ENCODE data around the gene ZNF665. TPM values are rescaled to one million over a fixed set of nuclear protein-coding genes. Genes with fewer than 3 reads are reported as not detected.

Gene ZNF665
- total and polyA plus RNA-seq, 2 donors (not counting 1 experiment from before 2014, with no cell fraction given), result 3.1 to 6.3 TPM

GRCh38 chr19:53123400-53123799 is 69.8 kb downstream of the ZNF665 start:
- no peaks in the 10 kb centered on the region for H3K27me3 ChIP-seq (ENCODE audit: control insufficient read depth, insufficient read depth, low read length)
- no peaks in the 10 kb centered on the region for H3K79me2 ChIP-seq (ENCODE audit: control insufficient read depth, insufficient read depth, low read length)
- H3K4me3 ChIP-seq (replicated peaks in 1 of 4; ENCODE audit: control extremely low read depth in 1 of 4, insufficient read depth in 1 of 4, low read depth in 3 of 4, low read length in 4 of 4), result no peak overlapping the region
- no peak overlapping the region for H3K27ac ChIP-seq (ENCODE audit: insufficient read depth, low read length)
- no peak for DNase-seq (ENCODE audit: low read depth in 2 of 2)
- no peaks in the 10 kb centered on the region for H3K9me3 ChIP-seq (ENCODE audit: control insufficient read depth, insufficient read depth, low read depth, low read length)
- no peak overlapping the region for H2AFZ ChIP-seq (ENCODE audit: low read length)
- H3K4me1 ChIP-seq (ENCODE audit: control insufficient read depth, extremely low read depth, insufficient read depth, low read length), result no peaks in the 10 kb centered on the region
- no peaks in the 10 kb centered on the region for H4K20me1 ChIP-seq (ENCODE audit: control insufficient read depth, extremely low read depth, insufficient read depth, low read length)
- H3K9ac ChIP-seq (ENCODE audit: insufficient read depth, low read length), result no peak overlapping the region
- H3K4me2 ChIP-seq (ENCODE audit: extremely low read depth, insufficient read depth, low read length), result no peak overlapping the region
- no peaks in the 10 kb centered on the region for H3K36me3 ChIP-seq (ENCODE audit: control insufficient read depth, insufficient read depth, low read length)
- TF ChIP-seq CTCF (conservative IDR thresholded peaks at IDR 0.05 in 1 of 2, IDR thresholded peaks at IDR 0.05 in 1 of 2; ENCODE audit: low read depth in 1 of 2, low read length in 2 of 2), result no peak
- TF ChIP-seq EZH2 (IDR thresholded peaks at IDR 0.05; ENCODE audit: low read length, missing control alignments), result no peak

Other genes with a start within 250 kb of the ZNF665 start
- gene ZNF816, start 230.5 kb downstream of the ZNF665 start, total RNA-seq, result 10.1 and 10.3 TPM in 2 replicates
- gene ZNF816, start 230.5 kb downstream of the ZNF665 start, polyA plus RNA-seq, result 2.9 and 3.1 TPM in 2 replicates
- gene ERVV-1, start 179.4 kb downstream of the ZNF665 start, total RNA-seq, result not detected in 2 replicates
- 0.03 and 0.15 TPM in 2 replicates for gene ERVV-1, start 179.4 kb downstream of the ZNF665 start, polyA plus RNA-seq
- not detected in 2 replicates for gene ERVV-2, start 148.6 kb downstream of the ZNF665 start, total RNA-seq
- 0.10 TPM in 1 of 2 replicates, not detected in the other for gene ERVV-2, start 148.6 kb downstream of the ZNF665 start, polyA plus RNA-seq
- gene ZNF160, start 89.9 kb downstream of the ZNF665 start, total RNA-seq, result 22.6 and 28.9 TPM in 2 replicates
- 13.1 and 21.0 TPM in 2 replicates for gene ZNF160, start 89.9 kb downstream of the ZNF665 start, polyA plus RNA-seq
- 11.8 and 15.7 TPM in 2 replicates for gene ZNF415, start 60.4 kb downstream of the ZNF665 start, total RNA-seq
- 7.2 and 9.9 TPM in 2 replicates for gene ZNF415, start 60.4 kb downstream of the ZNF665 start, polyA plus RNA-seq
- 8.5 and 10.6 TPM in 2 replicates for gene ZNF347, start 34.3 kb downstream of the ZNF665 start, total RNA-seq
- gene ZNF347, start 34.3 kb downstream of the ZNF665 start, polyA plus RNA-seq, result 5.6 and 5.7 TPM in 2 replicates
- gene ZNF677, start 61.5 kb upstream of the ZNF665 start, total RNA-seq, result 15.7 and 25.3 TPM in 2 replicates
- gene ZNF677, start 61.5 kb upstream of the ZNF665 start, polyA plus RNA-seq, result 21.9 and 26.0 TPM in 2 replicates
- gene VN1R2, start 64.9 kb upstream of the ZNF665 start, total RNA-seq, result under 0.01 and 0.17 TPM in 2 replicates
- gene VN1R2, start 64.9 kb upstream of the ZNF665 start, polyA plus RNA-seq, result not detected in 2 replicates
- not detected in 2 replicates for gene VN1R4, start 74.4 kb upstream of the ZNF665 start, total RNA-seq
- gene VN1R4, start 74.4 kb upstream of the ZNF665 start, polyA plus RNA-seq, result not detected in 2 replicates
- gene ZNF845, start 140.4 kb upstream of the ZNF665 start, total RNA-seq, result 9.7 and 9.8 TPM in 2 replicates
- 3.1 and 4.2 TPM in 2 replicates for gene ZNF845, start 140.4 kb upstream of the ZNF665 start, polyA plus RNA-seq
- gene ZNF525, start 172.3 kb upstream of the ZNF665 start, total RNA-seq, result 6.8 and 7.4 TPM in 2 replicates
- 1.8 and 4.8 TPM in 2 replicates for gene ZNF525, start 172.3 kb upstream of the ZNF665 start, polyA plus RNA-seq
- 13.1 and 14.7 TPM in 2 replicates for gene ZNF765, start 201.8 kb upstream of the ZNF665 start, total RNA-seq
- gene ZNF765, start 201.8 kb upstream of the ZNF665 start, polyA plus RNA-seq, result 3.7 and 5.3 TPM in 2 replicates
- 9.2 and 10.7 TPM in 2 replicates for gene ZNF761, start 238.6 kb upstream of the ZNF665 start, total RNA-seq
- 7.6 and 11.5 TPM in 2 replicates for gene ZNF761, start 238.6 kb upstream of the ZNF665 start, polyA plus RNA-seq